Anterior cingulate cortex (tissue), 58 donors: Measurements from ENCODE around the gene TGM4.

ENCODE experiments used
- DNase-seq, 58 donors: peaks; one replicate each; lab custom pipeline; 2025; lab: John Stamatoyannopoulos, UW

The TGM4 gene

GRCh38 chr3:44913868-44914468 is 39.6 kb downstream of the TGM4 start:
- peak in 35 of 58 donors; percentile 3 to 59 (median 19) for DNase-seq

GRCh38 chr3:44914936-44915335 is 40.5 kb downstream of the TGM4 start:
- no peak for DNase-seq

- DNase-seq, result no peak
Observed at GRCh38 chr3:44915702-44916438, 41.5 kb downstream of the TGM4 start.

- DNase-seq, result no peak
Observed at GRCh38 chr3:44918087-44918486, 43.7 kb downstream of the TGM4 start.

- no peak for DNase-seq
Observed at GRCh38 chr3:44918581-44918980, 44.2 kb downstream of the TGM4 start.

- peak in 6 of 58 donors; percentile 7 to 53 (median 29) for DNase-seq
Observed at GRCh38 chr3:44920081-44920480, 45.7 kb downstream of the TGM4 start.

- peak in 1 of 58 donors; percentile 25 for DNase-seq
Observed at GRCh38 chr3:44923632-44924456, 49.4 kb downstream of the TGM4 start.

- DNase-seq, result no peak
Observed at GRCh38 chr3:44924457-44925084, 50.2 kb downstream of the TGM4 start.

- DNase-seq, result no peak
Observed at GRCh38 chr3:44926172-44926571, 51.8 kb downstream of the TGM4 start.

GRCh38 chr3:44926921-44927320 is 52.5 kb downstream of the TGM4 start:
- no peak for DNase-seq

- DNase-seq, result no peak
Observed at GRCh38 chr3:44927371-44927770, 53.0 kb downstream of the TGM4 start.

- no peak for DNase-seq
Observed at GRCh38 chr3:44929782-44930181, 55.4 kb downstream of the TGM4 start.

GRCh38 chr3:44930911-44931310 is 56.5 kb downstream of the TGM4 start:
- DNase-seq, result no peak

GRCh38 chr3:44931791-44932190 is 57.4 kb downstream of the TGM4 start:
- no peak for DNase-seq

GRCh38 chr3:44932271-44932670 is 57.9 kb downstream of the TGM4 start:
- DNase-seq, result no peak

- DNase-seq, result peak in 1 of 58 donors; percentile 15
Observed at GRCh38 chr3:44932986-44933944, 58.9 kb downstream of the TGM4 start.

- peak in 12 of 58 donors; percentile 4 to 75 (median 20) for DNase-seq
Observed at GRCh38 chr3:44939581-44940036, 65.2 kb downstream of the TGM4 start.

- DNase-seq, result no peak
Observed at GRCh38 chr3:44942202-44942921, 68.0 kb downstream of the TGM4 start.

GRCh38 chr3:44948239-44948638 is 73.8 kb downstream of the TGM4 start:
- no peak for DNase-seq
